Stomach smooth muscle (tissue), 2 donors: Measurements from ENCODE around the gene PCDH12.

Source experiments
- H3K27ac ChIP-seq: one replicate; pipeline ENCODE4 v1.7.0; 2013; ENCODE audit warnings: mild to moderate bottlenecking, low read length, inconsistent platforms
- H3K27me3 ChIP-seq, 2 donors: one replicate each; pipeline ENCODE4 v1.7.0; 2013; ENCODE audit warnings: low read length in 2 of 2; ENCODE audit not compliant: insufficient read depth in 2 of 2, control insufficient read depth in 1 of 2
- H3K36me3 ChIP-seq, 2 donors: one replicate each; pipeline ENCODE4 v1.7.0; 2013; ENCODE audit warnings: low read length in 2 of 2; ENCODE audit not compliant: control insufficient read depth in 2 of 2, insufficient read depth in 2 of 2
- H3K4me1 ChIP-seq: one replicate; pipeline ENCODE4 v1.7.0; 2013; ENCODE audit warnings: low read length; ENCODE audit not compliant: control insufficient read depth, insufficient read depth
- H3K4me3 ChIP-seq, 2 donors: one replicate each; pipeline ENCODE4 v1.7.0; 2013; ENCODE audit warnings: low read length in 2 of 2
- H3K9ac ChIP-seq, 2 donors: one replicate each; pipeline ENCODE4 v1.7.0; 2013; ENCODE audit warnings: low read length in 2 of 2, mild to moderate bottlenecking in 1 of 2
- H3K9me3 ChIP-seq, 2 donors: one replicate each; pipeline ENCODE4 v1.7.0; 2013; ENCODE audit warnings: low read length in 2 of 2; ENCODE audit not compliant: control insufficient read depth in 2 of 2
- donor health status: healthy.
- donor health status: Pancreatic carcinoma.

Gene PCDH12

GRCh38 chr5:141950207-141951005, 7.6 kb downstream of the PCDH12 start:
- no peaks in the 10 kb centered on the region for H3K9me3 ChIP-seq
- H3K36me3 ChIP-seq: no peaks in the 10 kb centered on the region
- H3K4me3 ChIP-seq: no peak overlapping the region
- H3K4me1 ChIP-seq: peaks cover 5% of the 10 kb centered on the region
- no peak overlapping the region for H3K27ac ChIP-seq
- H3K27me3 ChIP-seq: peaks cover 0 to 2% of the 10 kb centered on the region in 2 donors
- H3K9ac ChIP-seq: no peak overlapping the region

DNA sequence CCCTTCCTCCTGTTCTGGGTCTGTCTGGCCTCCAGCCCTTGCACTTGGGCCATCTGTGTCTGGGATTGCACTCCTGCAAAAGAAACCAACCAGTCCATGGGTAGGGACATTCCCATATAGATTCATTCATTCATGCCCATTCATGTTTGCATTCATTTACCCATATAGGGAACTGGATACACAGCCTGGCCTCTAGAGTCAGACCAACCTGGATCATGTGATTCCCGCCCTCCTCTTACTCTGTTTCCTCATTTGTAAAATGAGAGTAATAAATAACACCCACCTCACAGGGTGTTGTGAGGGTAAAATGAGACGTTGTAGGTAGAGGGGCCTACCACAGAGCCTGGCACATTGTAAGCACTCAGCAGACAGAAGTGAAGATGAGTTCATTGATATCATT, 8.5 kb downstream of the PCDH12 start:
- H3K4me1 ChIP-seq: peaks cover 10% of the 10 kb centered on the region
- H3K9ac ChIP-seq: no peak overlapping the region
- no peak overlapping the region for H3K27ac ChIP-seq
- H3K9me3 ChIP-seq: no peaks in the 10 kb centered on the region
- H3K4me3 ChIP-seq: no peak overlapping the region
- H3K27me3 ChIP-seq: peaks cover 0 to 2% of the 10 kb centered on the region in 2 donors
- no peaks in the 10 kb centered on the region for H3K36me3 ChIP-seq

- no peaks in the 10 kb centered on the region for H3K9me3 ChIP-seq
Measured at GRCh38 chr5:141948812-141949211, 9.2 kb downstream of the PCDH12 start.

GRCh38 chr5:141947316-141947715, 10.7 kb downstream of the PCDH12 start:
- Histone ChIP-seq H3K9me3 (no peaks in the 10 kb centered on the region), H3K4me3 (no peak overlapping the region), H3K27me3 (no peaks in the 10 kb centered on the region), H3K4me1 (peaks cover 10% of the 10 kb centered on the region), H3K27ac (no peak overlapping the region), H3K9ac (no peak overlapping the region), H3K36me3 (no peaks in the 10 kb centered on the region)

More at GRCh38 chr5:141948812-141949211, 9.2 kb downstream of the PCDH12 start:
- Histone ChIP-seq H3K27me3 (peaks cover 0 to 2% of the 10 kb centered on the region in 2 donors), H3K9ac (no peak overlapping the region), H3K4me1 (peaks cover 10% of the 10 kb centered on the region), H3K27ac (no peak overlapping the region), H3K4me3 (no peak overlapping the region), H3K36me3 (no peaks in the 10 kb centered on the region)

- H3K9ac ChIP-seq: peak overlapping the region in 1 of 2 donors; percentile 21
- no peaks in the 10 kb centered on the region for H3K27me3 ChIP-seq
- H3K4me1 ChIP-seq: peaks cover 12% of the 10 kb centered on the region
- no peaks in the 10 kb centered on the region for H3K9me3 ChIP-seq
- H3K36me3 ChIP-seq: peaks cover 0 to under 1% of the 10 kb centered on the region in 2 donors
- no peak overlapping the region for H3K27ac ChIP-seq
- peak overlapping the region in 1 of 2 donors; percentile 8 for H3K4me3 ChIP-seq
Measured at GRCh38 chr5:141945511-141946051, 12.4 kb downstream of the PCDH12 start.

DNA sequence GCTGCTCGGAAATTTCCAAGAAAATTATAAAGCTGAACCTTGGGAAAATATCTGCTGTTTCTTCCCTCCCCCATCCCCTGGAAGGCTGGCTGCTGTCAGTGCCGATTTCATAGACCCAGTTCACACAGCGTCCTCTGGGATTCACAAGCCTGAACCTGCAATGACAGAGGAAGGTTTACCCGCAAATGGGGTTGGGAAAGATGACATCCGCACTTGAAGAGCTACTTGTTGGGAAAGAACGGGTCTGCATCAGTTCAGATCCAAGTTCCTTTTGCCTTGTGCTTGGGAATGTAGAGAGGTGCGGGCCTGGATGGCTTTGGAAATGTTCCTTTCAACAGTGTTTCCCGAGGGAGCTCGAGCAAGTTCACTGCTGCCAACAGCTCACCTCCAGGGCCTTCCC, 13.9 kb downstream of the PCDH12 start:
- no peak overlapping the region for H3K27ac ChIP-seq
- peaks cover 0 to 9% of the 10 kb centered on the region in 2 donors for H3K36me3 ChIP-seq
- H3K4me3 ChIP-seq: no peak overlapping the region
- no peak overlapping the region for H3K9ac ChIP-seq
- no peaks in the 10 kb centered on the region for H3K9me3 ChIP-seq
- peaks cover 12% of the 10 kb centered on the region for H3K4me1 ChIP-seq
- no peaks in the 10 kb centered on the region for H3K27me3 ChIP-seq

DNA sequence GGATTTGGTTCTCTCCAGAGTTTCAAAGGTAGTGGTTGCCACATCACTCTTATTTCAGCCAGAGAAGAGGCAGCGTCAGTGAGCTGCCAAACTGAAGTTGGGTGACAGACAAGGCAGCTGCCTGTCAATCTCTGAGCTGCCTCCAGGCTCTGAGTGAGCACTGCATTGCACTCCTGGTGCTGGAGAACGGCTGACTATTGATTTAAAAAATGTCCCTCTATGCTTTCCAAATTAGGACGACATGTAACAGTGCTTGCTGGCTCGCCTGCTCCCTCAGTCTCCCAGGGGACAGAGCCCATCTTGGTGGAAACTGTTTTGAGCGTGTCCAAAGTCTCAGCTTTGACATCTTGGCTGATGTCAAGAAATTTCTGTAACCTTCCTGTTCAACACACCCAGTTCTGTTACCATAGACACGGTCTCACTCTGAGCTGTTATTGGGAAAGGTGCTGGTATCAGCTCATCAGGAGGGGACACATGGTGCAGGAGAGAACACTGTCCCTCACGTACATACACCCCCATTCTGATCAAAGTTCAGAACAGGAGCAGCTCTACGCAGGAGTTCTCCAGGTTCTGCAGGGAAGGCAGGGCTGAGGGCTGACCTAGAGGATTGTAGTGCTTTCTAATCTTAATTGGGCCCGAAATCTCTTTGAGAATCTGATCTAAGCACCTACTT, 15.7 kb downstream of the PCDH12 start:
- Histone ChIP-seq H3K27ac (no peak overlapping the region), H3K36me3 (peaks cover 10 to 21% of the 10 kb centered on the region in 2 donors), H3K4me3 (no peak overlapping the region), H3K4me1 (peaks cover 12% of the 10 kb centered on the region), H3K27me3 (no peaks in the 10 kb centered on the region), H3K9ac (no peak overlapping the region), H3K9me3 (no peaks in the 10 kb centered on the region)

- no peak overlapping the region for H3K27ac ChIP-seq
- no peak overlapping the region for H3K4me3 ChIP-seq
- H3K27me3 ChIP-seq: no peaks in the 10 kb centered on the region
- peaks cover 12% of the 10 kb centered on the region for H3K4me1 ChIP-seq
- H3K36me3 ChIP-seq: peaks cover 12 to 26% of the 10 kb centered on the region in 2 donors
- H3K9me3 ChIP-seq: no peaks in the 10 kb centered on the region
- H3K9ac ChIP-seq: no peak overlapping the region
Measured at GRCh38 chr5:141941779-141942178, 16.2 kb downstream of the PCDH12 start.

DNA sequence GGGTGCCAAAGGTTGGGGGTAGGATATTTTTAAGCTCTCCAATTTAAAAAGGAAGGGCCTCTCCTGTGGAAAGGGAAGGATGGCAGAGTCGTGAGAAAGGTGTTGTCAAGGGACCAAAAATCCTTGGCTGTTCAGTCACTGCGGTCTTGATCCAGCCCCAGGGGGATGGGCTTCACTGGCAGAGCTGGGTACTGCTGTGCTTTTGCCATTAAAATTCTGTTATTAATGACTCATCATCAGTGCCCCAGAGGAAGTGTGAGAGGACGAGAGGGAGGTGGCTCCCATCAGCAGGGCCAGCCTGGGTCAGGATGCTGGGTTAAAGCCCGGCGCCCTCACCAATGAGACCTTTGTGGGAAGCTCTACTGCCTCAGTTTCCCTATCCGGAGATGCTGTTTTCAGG, 16.7 kb downstream of the PCDH12 start:
- H3K27ac ChIP-seq: no peak overlapping the region
- no peak overlapping the region for H3K4me3 ChIP-seq
- no peak overlapping the region for H3K9ac ChIP-seq
- H3K4me1 ChIP-seq: peaks cover 12% of the 10 kb centered on the region
- no peaks in the 10 kb centered on the region for H3K9me3 ChIP-seq
- H3K27me3 ChIP-seq: no peaks in the 10 kb centered on the region
- H3K36me3 ChIP-seq: peaks cover 16 to 31% of the 10 kb centered on the region in 2 donors

- no peaks in the 10 kb centered on the region for H3K9me3 ChIP-seq
- H3K27ac ChIP-seq: peak overlapping the region; percentile 18
- no peaks in the 10 kb centered on the region for H3K27me3 ChIP-seq
- peaks cover 11% of the 10 kb centered on the region for H3K4me1 ChIP-seq
- H3K36me3 ChIP-seq: peaks cover 22 to 36% of the 10 kb centered on the region in 2 donors
- no peak overlapping the region for H3K4me3 ChIP-seq
- H3K9ac ChIP-seq: no peak overlapping the region
Measured at GRCh38 chr5:141940695-141941271, 17.2 kb downstream of the PCDH12 start.
